Activated naive CD4-positive, alpha-beta T cell treated with anti-CD3 and anti-CD28 coated beads, Interleukin-2, amount 10 ng/mL, durations not matched to agents 7 days and 5 days (primary cell): ENCODE results near the gene CACNB2.

Experiments used
- CTCF ChIA-PET: fragments of 350-600 bp; sonication (Branson Sonifier 250); formaldehyde crosslinking; loops from one replicate; lab custom pipeline; 2021; ENCODE audit warnings: antibody characterized with exemption; lab: Charles Lee
- DNase-seq: peaks from one replicate; pipeline ENCODE4 v3.0.0-alpha.2; 2020
- H3K27ac Mint-ChIP-seq: one replicate; pipeline ENCODE4 v1.8.0; 2021; ENCODE audit warnings: mild to moderate bottlenecking, moderate library complexity, mixed read lengths
- H3K27me3 Mint-ChIP-seq: one replicate; pipeline ENCODE4 v1.8.0; 2021; ENCODE audit warnings: mild to moderate bottlenecking, mixed read lengths
- H3K36me3 Mint-ChIP-seq: one replicate; pipeline ENCODE4 v1.8.0; 2021; ENCODE audit warnings: mixed read lengths
- H3K4me1 Mint-ChIP-seq: one replicate; pipeline ENCODE4 v1.8.0; 2021; ENCODE audit warnings: mixed read lengths
- H3K4me3 Mint-ChIP-seq: one replicate; pipeline ENCODE4 v1.8.0; 2021; ENCODE audit warnings: mild to moderate bottlenecking, moderate library complexity, mixed read lengths
- H3K9me3 Mint-ChIP-seq: one replicate; pipeline ENCODE4 v1.8.0; 2021; ENCODE audit warnings: mixed read lengths

CACNB2 gene

DNA sequence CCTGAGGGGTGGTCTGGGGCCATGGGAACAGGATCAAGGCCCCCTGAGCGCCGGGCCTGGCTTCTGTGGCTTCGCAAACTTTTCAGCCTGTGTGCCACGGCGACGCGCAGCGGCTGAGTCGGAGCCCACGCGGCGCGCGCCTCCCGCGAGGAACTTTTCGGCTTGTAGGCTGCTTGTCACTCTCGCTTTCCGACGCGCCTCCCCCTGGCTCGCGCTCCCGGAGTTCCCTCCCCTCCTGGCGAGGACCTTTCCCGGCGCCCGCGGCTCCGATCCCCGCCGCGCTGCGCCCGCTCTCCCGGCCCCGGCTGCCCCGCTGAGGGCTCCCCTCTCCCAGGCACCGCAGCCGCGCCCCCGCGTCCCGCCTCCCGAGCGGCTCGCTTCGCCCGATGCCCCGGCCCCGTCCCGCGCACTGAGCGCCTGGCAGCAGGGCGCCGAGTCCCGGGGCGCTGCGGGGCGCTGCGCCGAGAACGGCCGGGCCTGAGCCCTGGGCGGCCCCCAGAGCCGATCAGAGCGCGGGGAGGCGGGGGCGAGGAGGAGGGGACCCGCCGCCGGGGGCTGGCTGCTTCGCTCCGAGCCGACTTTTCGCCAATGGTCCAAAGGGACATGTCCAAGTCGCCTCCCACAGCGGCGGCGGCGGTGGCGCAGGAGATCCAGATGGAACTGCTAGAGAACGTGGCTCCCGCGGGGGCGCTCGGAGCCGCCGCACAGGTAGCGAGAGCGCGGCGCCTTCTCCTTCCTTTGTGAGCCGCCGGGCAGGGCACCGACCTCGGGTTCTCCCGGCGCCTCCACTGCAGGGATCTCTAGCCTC lies at the start of gene CACNB2:
TSS of gene CACNB2 (plus strand) at position 276 of the 808 bp plus-strand sequence.
- DNase-seq: no peak
- CTCF ChIA-PET: no interaction called here
- Mint-ChIP-seq H3K27me3 (peaks cover 47% of the 10 kb centered on the region), H3K9me3 (no peaks in the 10 kb centered on the region), H3K27ac (no peak within 1 kb of the TSS), H3K4me3 (no peak within 1 kb of the TSS), H3K36me3 (peaks cover 1% of the 10 kb centered on the region), H3K4me1 (peaks cover 3% of the 10 kb centered on the region)

DNA sequence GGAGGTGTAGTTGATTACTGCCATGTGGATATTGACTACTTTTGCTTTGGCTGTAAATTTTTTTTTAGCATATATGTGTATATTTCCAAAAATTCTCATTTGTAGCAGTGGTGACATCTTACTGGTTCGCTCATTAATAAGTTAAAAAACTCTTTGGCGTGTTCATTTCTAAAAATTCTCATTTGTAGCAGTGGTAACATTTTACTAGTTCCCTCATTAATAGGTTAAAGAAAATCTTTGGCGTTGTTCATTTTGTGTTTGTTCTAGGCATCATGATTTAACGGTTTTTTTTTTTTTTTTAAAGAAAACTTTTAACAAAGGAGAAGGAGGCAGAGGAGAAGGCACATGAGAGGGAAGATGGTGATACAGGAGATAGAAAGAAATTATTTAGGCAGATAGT lies 45.9 kb upstream of the CACNB2 start:
- no peak overlapping the region for H3K4me3 Mint-ChIP-seq
- peaks cover 2% of the 10 kb centered on the region for H3K9me3 Mint-ChIP-seq
- H3K27ac Mint-ChIP-seq: no peak overlapping the region
- DNase-seq: no peak
- CTCF ChIA-PET: no interaction called here
- no peaks in the 10 kb centered on the region for H3K4me1 Mint-ChIP-seq
- no peaks in the 10 kb centered on the region for H3K27me3 Mint-ChIP-seq
- H3K36me3 Mint-ChIP-seq: no peaks in the 10 kb centered on the region

DNA sequence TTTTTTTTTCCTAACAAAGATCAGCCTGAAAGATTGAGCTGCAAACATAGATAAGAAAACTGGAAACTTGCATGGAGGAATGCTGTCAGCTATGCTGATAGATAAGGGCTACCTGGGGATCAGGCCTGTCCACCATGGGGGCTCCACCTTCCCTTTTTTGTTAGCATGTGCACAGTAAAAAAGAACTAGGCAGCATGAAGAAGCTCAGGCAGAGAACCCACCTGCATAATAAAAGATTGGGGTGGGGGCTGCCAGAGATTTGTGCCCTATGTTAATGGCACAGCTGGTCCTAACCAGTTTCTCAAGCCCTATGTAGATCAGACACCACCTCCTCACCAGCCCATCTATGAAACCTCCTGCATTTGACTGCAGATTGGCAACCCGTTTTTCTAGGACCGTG lies 45.4 kb upstream of the CACNB2 start:
- DNase-seq: no peak
- H3K9me3 Mint-ChIP-seq: peaks cover 2% of the 10 kb centered on the region
- CTCF ChIA-PET: no interaction called here
- H3K36me3 Mint-ChIP-seq: no peaks in the 10 kb centered on the region
- H3K4me1 Mint-ChIP-seq: no peaks in the 10 kb centered on the region
- H3K27me3 Mint-ChIP-seq: no peaks in the 10 kb centered on the region
- H3K27ac Mint-ChIP-seq: no peak overlapping the region
- H3K4me3 Mint-ChIP-seq: no peak overlapping the region

DNA sequence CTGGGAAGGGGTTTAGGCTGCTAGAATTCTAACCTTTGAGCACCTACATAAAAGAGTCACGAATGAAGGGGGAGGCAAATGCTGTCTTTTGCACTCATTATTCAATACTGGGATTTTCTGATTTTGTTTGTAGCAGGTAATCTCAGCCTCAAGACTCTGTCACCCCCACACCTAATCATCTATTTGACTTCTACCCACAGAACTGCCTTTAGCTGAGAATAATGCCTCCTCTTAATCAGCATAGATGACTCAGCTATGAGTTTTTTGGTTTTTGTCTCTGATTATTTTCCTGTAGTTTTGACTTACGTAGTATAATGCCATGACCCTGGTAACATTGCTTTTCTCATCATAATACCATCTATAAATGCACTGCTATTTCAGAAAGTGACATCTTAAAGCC lies 42.7 kb upstream of the CACNB2 start:
- CTCF ChIA-PET: no interaction called here
- no peaks in the 10 kb centered on the region for H3K27me3 Mint-ChIP-seq
- no peak for DNase-seq
- no peaks in the 10 kb centered on the region for H3K9me3 Mint-ChIP-seq
- no peaks in the 10 kb centered on the region for H3K4me1 Mint-ChIP-seq
- H3K4me3 Mint-ChIP-seq: no peak overlapping the region
- H3K36me3 Mint-ChIP-seq: no peaks in the 10 kb centered on the region
- no peak overlapping the region for H3K27ac Mint-ChIP-seq

DNA sequence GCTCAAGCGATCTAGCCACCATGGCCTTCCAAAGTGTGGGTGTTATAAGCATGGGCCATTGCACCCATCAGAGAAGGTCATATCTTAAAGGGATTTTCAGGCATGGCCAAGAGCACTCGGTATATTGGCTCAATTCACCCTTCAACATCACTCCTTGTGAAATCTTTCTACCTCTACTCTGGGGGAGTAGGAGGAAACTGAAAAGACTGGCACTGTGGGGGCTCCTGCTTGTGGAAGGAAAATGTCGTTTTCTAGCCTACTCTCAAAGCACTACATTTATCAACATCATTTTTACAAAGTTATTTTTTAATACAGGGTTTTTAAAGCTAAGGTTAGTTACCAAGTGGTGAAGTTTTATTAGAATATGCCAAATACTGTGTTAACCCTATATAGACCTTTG lies 42.0 kb upstream of the CACNB2 start:
- DNase-seq: no peak
- Mint-ChIP-seq H3K4me3 (no peak overlapping the region), H3K27ac (no peak overlapping the region), H3K9me3 (no peaks in the 10 kb centered on the region), H3K4me1 (no peaks in the 10 kb centered on the region), H3K36me3 (no peaks in the 10 kb centered on the region), H3K27me3 (no peaks in the 10 kb centered on the region)
- CTCF ChIA-PET: no interaction called here

DNA sequence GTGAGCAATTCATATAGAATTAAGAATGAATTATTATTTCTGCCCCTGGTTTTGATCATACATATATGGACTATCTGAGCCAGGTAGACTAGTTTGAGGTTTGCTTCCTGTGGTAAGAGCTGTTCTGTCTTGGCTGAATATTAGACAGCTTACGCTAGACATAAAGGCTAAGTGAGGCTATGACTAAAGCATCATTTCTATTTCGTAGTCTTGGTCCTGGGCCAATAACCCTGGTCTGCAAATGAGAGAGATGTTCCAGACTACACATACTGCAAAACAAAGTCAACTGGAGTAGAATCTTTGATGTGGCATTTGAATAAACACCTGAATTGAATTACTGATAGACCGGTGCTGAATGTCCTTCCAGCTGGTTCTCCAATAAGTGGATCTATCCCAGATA lies 40.8 kb upstream of the CACNB2 start:
- H3K4me3 Mint-ChIP-seq: no peak overlapping the region
- H3K9me3 Mint-ChIP-seq: no peaks in the 10 kb centered on the region
- CTCF ChIA-PET: no interaction called here
- no peaks in the 10 kb centered on the region for H3K4me1 Mint-ChIP-seq
- DNase-seq: no peak
- no peak overlapping the region for H3K27ac Mint-ChIP-seq
- H3K27me3 Mint-ChIP-seq: no peaks in the 10 kb centered on the region
- H3K36me3 Mint-ChIP-seq: no peaks in the 10 kb centered on the region

DNA sequence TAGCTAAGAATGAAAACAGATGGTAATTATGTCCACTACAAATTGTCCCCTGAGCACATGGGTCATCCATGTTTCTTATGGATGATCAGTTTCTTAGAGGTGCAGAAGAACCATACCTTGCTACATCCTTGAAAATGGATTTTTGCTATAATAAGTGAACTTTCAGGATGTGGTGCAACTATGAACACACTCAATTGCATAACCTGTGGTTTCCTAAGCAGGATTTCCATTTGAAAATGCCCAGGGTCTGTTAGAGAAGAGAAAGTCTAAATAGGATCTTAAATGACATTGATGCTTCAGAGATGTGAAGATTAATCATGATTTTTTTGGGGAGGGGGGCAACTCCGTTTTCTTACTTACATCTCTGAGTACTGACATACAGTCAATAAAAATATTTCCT lies 39.6 kb upstream of the CACNB2 start:
- H3K4me1 Mint-ChIP-seq: no peaks in the 10 kb centered on the region
- no peak overlapping the region for H3K27ac Mint-ChIP-seq
- H3K9me3 Mint-ChIP-seq: no peaks in the 10 kb centered on the region
- no peak overlapping the region for H3K4me3 Mint-ChIP-seq
- H3K27me3 Mint-ChIP-seq: no peaks in the 10 kb centered on the region
- CTCF ChIA-PET: no interaction called here
- no peak for DNase-seq
- no peaks in the 10 kb centered on the region for H3K36me3 Mint-ChIP-seq

DNA sequence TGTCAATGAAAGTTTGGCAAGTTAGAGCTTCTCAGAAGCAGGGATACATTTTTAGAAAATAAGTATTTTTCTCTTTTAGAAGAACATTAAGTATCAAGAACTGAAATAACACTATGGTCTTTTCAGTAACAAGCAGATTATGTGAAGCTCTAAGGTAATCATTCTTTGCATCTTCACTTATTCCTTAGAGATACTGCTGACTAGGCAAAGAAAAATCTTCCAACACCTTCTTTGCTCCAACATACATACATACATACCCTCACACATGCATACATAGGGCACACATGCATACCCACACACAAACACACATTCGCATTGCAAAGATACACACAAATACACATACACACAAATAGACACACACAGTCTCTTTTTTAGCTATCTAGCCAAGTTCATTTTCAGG lies 37.8 kb upstream of the CACNB2 start:
- Mint-ChIP-seq H3K27me3 (no peaks in the 10 kb centered on the region), H3K27ac (no peak overlapping the region), H3K4me3 (no peak overlapping the region), H3K36me3 (no peaks in the 10 kb centered on the region), H3K4me1 (no peaks in the 10 kb centered on the region), H3K9me3 (no peaks in the 10 kb centered on the region)
- CTCF ChIA-PET: interaction anchor here (0.6 to 0.7 kb wide), 2 partner anchors 43 to 813 kb away, joined by 3 read pairs; no protein-coding TSS in a partner anchor
- DNase-seq: no peak

DNA sequence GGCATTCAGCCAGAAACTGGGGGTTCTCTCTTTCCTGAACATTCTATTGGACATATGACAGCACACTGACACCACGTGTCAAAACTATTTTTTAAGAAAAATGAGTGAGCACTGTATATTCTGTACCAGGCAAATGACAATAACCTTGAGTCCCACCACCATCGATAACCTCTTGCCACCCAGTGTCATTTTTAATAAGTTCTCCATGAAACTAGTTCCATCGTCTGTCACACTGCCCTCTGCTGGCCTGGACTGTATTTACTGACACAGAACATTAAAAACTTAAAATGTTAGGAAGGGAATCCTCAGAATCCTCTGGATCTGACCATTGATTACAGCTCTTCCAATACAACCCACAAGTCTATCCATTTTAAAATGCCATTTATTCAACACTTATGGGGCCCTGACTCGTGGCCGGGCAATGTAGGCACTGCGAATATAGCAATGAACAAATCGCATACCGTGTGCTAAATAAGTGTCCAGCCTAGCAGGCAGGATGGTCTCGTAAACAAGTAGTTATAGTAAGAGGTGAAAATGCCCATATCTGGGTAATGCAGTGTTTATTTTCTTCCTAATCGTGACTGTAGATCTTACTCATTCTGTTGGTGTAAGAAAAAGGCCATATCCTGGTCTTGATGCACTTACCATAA lies 35.9 kb upstream of the CACNB2 start:
- H3K4me1 Mint-ChIP-seq: no peaks in the 10 kb centered on the region
- no peaks in the 10 kb centered on the region for H3K27me3 Mint-ChIP-seq
- DNase-seq: peak; percentile 60
- H3K36me3 Mint-ChIP-seq: no peaks in the 10 kb centered on the region
- H3K4me3 Mint-ChIP-seq: no peak overlapping the region
- H3K9me3 Mint-ChIP-seq: no peaks in the 10 kb centered on the region
- CTCF ChIA-PET: interaction anchor here (1.2 to 2.0 kb wide), 3 partner anchors 29 to 494 kb away, joined by 3 to 5 read pairs (median 4); no protein-coding TSS in a partner anchor
- no peak overlapping the region for H3K27ac Mint-ChIP-seq

DNA sequence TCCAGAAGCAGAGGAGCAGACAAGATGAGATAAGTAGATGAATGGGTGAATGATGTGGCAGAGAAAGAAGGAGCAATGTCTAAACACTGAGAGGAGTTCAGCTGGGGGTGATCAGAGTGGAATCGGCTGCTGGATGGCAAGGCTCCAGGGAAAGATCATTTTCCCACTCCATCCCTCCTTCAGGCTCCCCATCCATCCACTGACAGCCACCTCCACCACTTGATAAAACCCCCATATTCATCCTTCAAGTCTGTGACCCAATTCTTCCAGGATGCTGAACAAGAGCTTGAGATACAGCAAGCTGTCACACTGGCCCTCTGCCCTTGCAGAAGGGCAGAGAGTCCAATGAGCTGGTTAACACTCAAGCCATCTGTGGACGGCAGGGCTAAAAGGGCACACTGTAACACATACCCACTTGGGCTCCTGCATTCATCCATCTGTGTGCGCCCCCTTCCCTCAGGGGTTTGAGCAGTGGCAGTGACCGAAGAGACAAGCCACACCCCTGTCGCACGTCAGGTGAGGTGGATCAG lies 30.8 kb upstream of the CACNB2 start:
- Mint-ChIP-seq H3K27me3 (no peaks in the 10 kb centered on the region), H3K36me3 (no peaks in the 10 kb centered on the region), H3K4me3 (no peak overlapping the region), H3K9me3 (no peaks in the 10 kb centered on the region), H3K27ac (no peak overlapping the region), H3K4me1 (no peaks in the 10 kb centered on the region)
- CTCF ChIA-PET: no interaction called here
- no peak for DNase-seq

DNA sequence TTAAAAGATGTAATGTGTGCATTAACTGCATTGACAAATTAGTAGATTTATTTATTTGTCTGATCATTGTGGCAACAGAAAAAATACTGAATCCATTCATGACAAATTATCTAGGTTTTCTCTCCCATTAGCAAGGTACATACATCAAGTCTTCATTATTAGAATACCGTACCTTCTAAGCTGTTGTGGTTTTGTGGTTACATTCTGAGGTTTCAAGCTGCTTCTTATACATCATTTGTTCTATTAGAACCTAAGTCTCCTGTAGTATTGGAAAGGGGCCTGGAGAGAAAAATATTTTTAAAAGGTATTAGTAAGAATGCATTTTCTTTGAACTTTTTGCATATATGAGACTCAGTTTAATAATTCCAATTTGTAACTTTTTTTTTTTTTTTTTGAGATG lies 26.3 kb upstream of the CACNB2 start:
- H3K27me3 Mint-ChIP-seq: no peaks in the 10 kb centered on the region
- no peak overlapping the region for H3K4me3 Mint-ChIP-seq
- H3K27ac Mint-ChIP-seq: no peak overlapping the region
- no peak for DNase-seq
- no peaks in the 10 kb centered on the region for H3K36me3 Mint-ChIP-seq
- no peaks in the 10 kb centered on the region for H3K4me1 Mint-ChIP-seq
- CTCF ChIA-PET: no interaction called here
- H3K9me3 Mint-ChIP-seq: no peaks in the 10 kb centered on the region

DNA sequence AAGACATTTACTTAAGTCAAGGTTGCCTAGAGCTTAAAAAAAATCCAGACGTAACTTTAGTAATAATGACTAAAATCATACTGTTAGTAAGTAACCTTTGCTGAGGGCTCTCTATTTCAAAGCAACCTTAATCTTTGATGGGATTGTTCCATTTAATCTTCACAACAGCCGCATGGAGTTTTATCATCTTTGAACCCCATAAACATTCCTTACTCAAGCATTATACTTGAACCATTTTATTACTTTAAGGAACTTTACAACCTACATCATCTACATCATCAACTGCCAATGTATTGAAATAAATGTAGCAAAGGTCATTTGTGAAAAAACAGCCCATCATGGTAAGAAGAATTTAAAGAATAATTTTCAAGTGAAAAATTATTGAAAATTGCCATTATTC lies 22.9 kb upstream of the CACNB2 start:
- Mint-ChIP-seq H3K9me3 (no peaks in the 10 kb centered on the region), H3K27ac (no peak overlapping the region), H3K4me3 (no peak overlapping the region), H3K36me3 (no peaks in the 10 kb centered on the region), H3K27me3 (no peaks in the 10 kb centered on the region), H3K4me1 (no peaks in the 10 kb centered on the region)
- CTCF ChIA-PET: no interaction called here
- DNase-seq: no peak

DNA sequence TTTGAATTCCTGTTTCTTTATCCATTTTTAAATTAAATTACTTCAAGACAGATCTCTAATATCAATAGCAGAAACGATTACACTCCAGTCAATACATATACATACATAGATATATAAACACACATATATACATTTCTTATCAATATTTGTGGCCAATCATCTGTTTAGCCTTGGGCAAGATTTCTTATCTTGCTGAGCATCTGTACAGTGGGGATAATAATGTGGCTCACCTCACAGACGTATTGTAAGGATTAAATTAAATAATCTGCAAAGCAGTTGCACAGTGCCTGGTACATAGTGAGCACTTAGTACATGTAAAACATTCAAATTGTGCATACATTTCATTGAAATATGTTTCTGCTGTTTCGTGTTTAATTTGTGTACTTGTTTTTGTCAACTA lies 17.5 kb upstream of the CACNB2 start:
- no peak for DNase-seq
- Mint-ChIP-seq H3K36me3 (no peaks in the 10 kb centered on the region), H3K27ac (no peak overlapping the region), H3K4me1 (no peaks in the 10 kb centered on the region), H3K9me3 (no peaks in the 10 kb centered on the region), H3K27me3 (no peaks in the 10 kb centered on the region), H3K4me3 (no peak overlapping the region)
- CTCF ChIA-PET: no interaction called here

DNA sequence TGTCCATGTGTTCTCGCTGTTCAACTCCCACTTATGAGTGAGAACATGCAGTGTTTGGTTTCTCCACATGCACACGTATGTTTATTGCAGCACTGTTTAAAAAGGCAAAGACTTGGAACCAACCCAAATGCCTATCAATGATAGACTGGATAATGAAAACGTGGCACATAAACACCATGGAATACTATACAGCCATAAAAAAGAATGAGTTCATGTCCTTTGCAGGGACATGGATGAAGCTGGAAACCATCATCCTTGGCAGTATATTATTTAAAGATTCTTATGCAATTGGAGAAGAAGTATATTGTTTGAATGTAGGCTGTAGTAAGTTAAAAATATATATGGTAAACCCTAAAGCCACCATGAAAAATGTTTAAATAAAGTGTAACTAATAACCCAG lies 7.2 kb upstream of the CACNB2 start:
- Mint-ChIP-seq H3K9me3 (no peaks in the 10 kb centered on the region), H3K4me3 (no peak overlapping the region), H3K27ac (no peak overlapping the region), H3K4me1 (no peaks in the 10 kb centered on the region), H3K27me3 (no peaks in the 10 kb centered on the region), H3K36me3 (no peaks in the 10 kb centered on the region)
- CTCF ChIA-PET: interaction anchor here (1.2 kb wide), 1 partner anchor 28 kb away, joined by 3 read pairs; no protein-coding TSS in a partner anchor
- no peak for DNase-seq

DNA sequence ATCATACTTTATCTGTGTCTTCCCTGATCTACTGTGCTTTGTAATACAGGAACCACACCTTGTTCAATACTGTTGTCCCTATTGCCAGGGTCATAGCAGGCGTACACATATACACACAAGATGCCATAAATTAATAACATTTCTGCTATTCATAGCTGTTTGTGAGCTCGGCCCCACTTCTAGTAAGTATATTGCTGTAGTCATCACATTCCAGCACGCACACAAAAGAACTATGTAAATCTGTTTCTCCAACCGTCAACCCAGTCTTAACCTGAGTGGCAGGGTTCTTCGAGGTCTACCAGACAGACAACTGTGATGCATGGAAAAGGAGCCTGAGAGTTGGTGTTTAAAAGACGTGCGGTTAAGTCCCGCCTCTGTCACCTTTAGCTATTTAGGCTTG lies 5.7 kb upstream of the CACNB2 start:
- Mint-ChIP-seq H3K4me3 (no peak overlapping the region), H3K36me3 (no peaks in the 10 kb centered on the region), H3K27ac (no peak overlapping the region), H3K4me1 (no peaks in the 10 kb centered on the region), H3K9me3 (no peaks in the 10 kb centered on the region), H3K27me3 (peaks cover 11% of the 10 kb centered on the region)
- CTCF ChIA-PET: interaction anchor here (1.2 kb wide), 1 partner anchor 30 kb away, joined by 3 read pairs; no protein-coding TSS in a partner anchor
- no peak for DNase-seq
